Measurements from ENCODE around the gene TIAM1.

TIAM1 gene

GRCh38 chr21:31252611-31253010 is 91.5 kb downstream of the TIAM1 start:
- Histone ChIP-seq H3K79me1 (ENCODE audit: low read length) (peaks cover 2% of the 10 kb centered on the region), H3K23ac (ENCODE audit: low read length) (no peak overlapping the region), H3K4ac (ENCODE audit: low read depth, low read length) (no peak overlapping the region), H4K8ac (ENCODE audit: low read depth, low read length) (no peak overlapping the region), H3K79me2 (ENCODE audit: control insufficient read depth, insufficient read depth, low read length, poor library complexity) (no peaks in the 10 kb centered on the region), H3K4me3 (ENCODE audit: low read depth, low read length) (no peak overlapping the region), H3K4me2 (ENCODE audit: low read length) (no peak overlapping the region), H2BK5ac (ENCODE audit: low read depth, low read length, poor library complexity) (no peak overlapping the region), H2BK12ac (ENCODE audit: low read length) (no peak overlapping the region), H3K9ac (ENCODE audit: low read length) (no peak overlapping the region), H3K36me3 (ENCODE audit: control insufficient read depth in 1 of 2, insufficient read depth in 2 of 2, low read length in 2 of 2) (peaks cover 4 to 6% of the 10 kb centered on the region in 2 experiments), H3K9me3 (ENCODE audit: insufficient read depth, low read depth, low read length) (peaks cover 3% of the 10 kb centered on the region), H2AFZ (ENCODE audit: insufficient read depth, low read length, poor library complexity) (no peak overlapping the region), H2BK120ac (ENCODE audit: insufficient read depth, low read length, poor library complexity) (no peak overlapping the region), H3K27me3 (ENCODE audit: insufficient read depth, low read length) (no peaks in the 10 kb centered on the region), H3K4me1 (ENCODE audit: control insufficient read depth in 1 of 2, insufficient read depth in 2 of 2, low read length in 2 of 2) (peaks cover 2 to 8% of the 10 kb centered on the region in 2 experiments), H2AK5ac (ENCODE audit: low read length) (no peak overlapping the region), H4K12ac (ENCODE audit: low read depth, low read length) (no peak overlapping the region), H3K27ac (ENCODE audit: low read depth, low read length) (no peak overlapping the region), H3K14ac (ENCODE audit: low read length) (no peak overlapping the region), H4K91ac (ENCODE audit: low read depth, low read length) (no peak overlapping the region), H3K18ac (ENCODE audit: low read length) (no peak overlapping the region)
- DNase-seq = no peak
- no CpG with 5 or more reads among the region's 6 CpGs for WGBS (ENCODE audit: extremely low coverage, insufficient coverage, insufficient read length)

DNA sequence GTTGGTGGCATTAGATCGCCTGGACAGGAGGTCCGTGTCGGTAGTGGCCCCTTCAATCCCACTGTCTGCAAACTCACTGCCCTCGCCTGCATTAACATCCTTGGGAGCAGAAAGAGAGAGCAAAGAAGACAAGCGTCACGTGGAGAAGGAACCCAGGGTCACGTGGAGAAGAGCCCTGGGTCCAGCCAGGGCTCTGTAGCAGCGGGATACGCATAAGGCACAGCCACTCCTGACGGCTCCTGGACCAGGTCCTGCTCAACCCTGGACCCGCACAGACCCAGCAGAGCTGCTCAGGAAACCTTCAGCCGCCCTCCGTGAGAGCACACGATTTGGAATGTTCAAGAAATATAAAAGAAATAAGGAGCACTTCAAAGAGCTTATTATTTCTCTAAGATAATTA is 92.0 kb downstream of the TIAM1 start:
- H2AFZ ChIP-seq (ENCODE audit: insufficient read depth, low read length, poor library complexity) = no peak overlapping the region
- H3K79me2 ChIP-seq (ENCODE audit: control insufficient read depth, insufficient read depth, low read length, poor library complexity) = no peaks in the 10 kb centered on the region
- H3K4me3 ChIP-seq (ENCODE audit: low read depth, low read length) = no peak overlapping the region
- H3K79me1 ChIP-seq (ENCODE audit: low read length) = peaks cover 2% of the 10 kb centered on the region
- H4K12ac ChIP-seq (ENCODE audit: low read depth, low read length) = no peak overlapping the region
- no CpG with 5 or more reads among the region's 14 CpGs for WGBS (ENCODE audit: extremely low coverage, insufficient coverage, insufficient read length)
- H3K18ac ChIP-seq (ENCODE audit: low read length) = peak overlapping the region; percentile 43
- DNase-seq = no peak
- H3K14ac ChIP-seq (ENCODE audit: low read length) = no peak overlapping the region
- no peak overlapping the region for H4K8ac ChIP-seq (ENCODE audit: low read depth, low read length)
- peaks cover 4 to 6% of the 10 kb centered on the region in 2 experiments for H3K36me3 ChIP-seq (ENCODE audit: control insufficient read depth in 1 of 2, insufficient read depth in 2 of 2, low read length in 2 of 2)
- H4K91ac ChIP-seq (ENCODE audit: low read depth, low read length) = no peak overlapping the region
- peaks cover 2 to 8% of the 10 kb centered on the region in 2 experiments for H3K4me1 ChIP-seq (ENCODE audit: control insufficient read depth in 1 of 2, insufficient read depth in 2 of 2, low read length in 2 of 2)
- H3K27me3 ChIP-seq (ENCODE audit: insufficient read depth, low read length) = no peaks in the 10 kb centered on the region
- no peak overlapping the region for H3K4ac ChIP-seq (ENCODE audit: low read depth, low read length)
- no peak overlapping the region for H3K9ac ChIP-seq (ENCODE audit: low read length)
- no peak overlapping the region for H3K23ac ChIP-seq (ENCODE audit: low read length)
- no peak overlapping the region for H2BK120ac ChIP-seq (ENCODE audit: insufficient read depth, low read length, poor library complexity)
- no peak overlapping the region for H3K27ac ChIP-seq (ENCODE audit: low read depth, low read length)
- no peak overlapping the region for H3K4me2 ChIP-seq (ENCODE audit: low read length)
- H3K9me3 ChIP-seq (ENCODE audit: insufficient read depth, low read depth, low read length) = peaks cover 3% of the 10 kb centered on the region
- no peak overlapping the region for H2AK5ac ChIP-seq (ENCODE audit: low read length)
- no peak overlapping the region for H2BK5ac ChIP-seq (ENCODE audit: low read depth, low read length, poor library complexity)
- H2BK12ac ChIP-seq (ENCODE audit: low read length) = no peak overlapping the region

DNA sequence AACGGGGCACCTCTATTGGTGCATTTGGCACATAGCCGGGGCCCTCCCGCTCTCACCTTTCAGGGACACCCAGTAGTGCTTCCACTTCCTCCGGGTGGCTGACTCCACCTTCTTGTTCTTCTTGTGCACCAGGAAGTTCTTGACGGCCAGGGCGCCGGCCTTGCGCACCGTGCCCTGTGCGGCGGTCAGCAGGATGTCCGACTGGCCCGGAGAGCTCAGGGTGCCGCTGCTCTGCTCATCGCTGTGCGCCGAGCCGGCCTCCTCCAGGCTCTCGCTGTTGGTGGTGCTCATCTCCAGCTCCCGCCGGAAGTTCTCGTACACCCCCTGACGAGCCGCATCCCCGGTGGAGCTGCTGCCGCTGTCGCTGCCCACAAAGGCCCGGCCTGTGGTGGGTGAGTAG is 92.4 kb downstream of the TIAM1 start:
- Histone ChIP-seq H2AK5ac (ENCODE audit: low read length) (no peak overlapping the region), H3K14ac (ENCODE audit: low read length) (no peak overlapping the region), H3K23ac (ENCODE audit: low read length) (no peak overlapping the region), H3K4me3 (ENCODE audit: low read depth, low read length) (no peak overlapping the region), H3K79me1 (ENCODE audit: low read length) (peaks cover 2% of the 10 kb centered on the region), H2BK5ac (ENCODE audit: low read depth, low read length, poor library complexity) (no peak overlapping the region), H3K9me3 (ENCODE audit: insufficient read depth, low read depth, low read length) (peaks cover 3% of the 10 kb centered on the region), H3K36me3 (ENCODE audit: control insufficient read depth in 1 of 2, insufficient read depth in 2 of 2, low read length in 2 of 2) (peaks cover 4 to 6% of the 10 kb centered on the region in 2 experiments), H3K27me3 (ENCODE audit: insufficient read depth, low read length) (no peaks in the 10 kb centered on the region), H3K9ac (ENCODE audit: low read length) (no peak overlapping the region), H3K18ac (ENCODE audit: low read length) (no peak overlapping the region), H3K4ac (ENCODE audit: low read depth, low read length) (no peak overlapping the region), H3K79me2 (ENCODE audit: control insufficient read depth, insufficient read depth, low read length, poor library complexity) (no peaks in the 10 kb centered on the region), H3K4me2 (ENCODE audit: low read length) (no peak overlapping the region), H4K91ac (ENCODE audit: low read depth, low read length) (no peak overlapping the region), H2BK120ac (ENCODE audit: insufficient read depth, low read length, poor library complexity) (no peak overlapping the region), H3K4me1 (ENCODE audit: control insufficient read depth in 1 of 2, insufficient read depth in 2 of 2, low read length in 2 of 2) (peaks cover 2 to 8% of the 10 kb centered on the region in 2 experiments), H2AFZ (ENCODE audit: insufficient read depth, low read length, poor library complexity) (no peak overlapping the region), H4K12ac (ENCODE audit: low read depth, low read length) (no peak overlapping the region), H4K8ac (ENCODE audit: low read depth, low read length) (no peak overlapping the region), H2BK12ac (ENCODE audit: low read length) (no peak overlapping the region), H3K27ac (ENCODE audit: low read depth, low read length) (no peak overlapping the region)
- WGBS (ENCODE audit: extremely low coverage, insufficient coverage, insufficient read length) = no CpG with 5 or more reads among the region's 28 CpGs
- no peak for DNase-seq

GRCh38 chr21:31248598-31248997 is 95.5 kb downstream of the TIAM1 start:
- DNase-seq = peak; percentile 71 to 82
- H3K4me2 ChIP-seq (ENCODE audit: low read length) = no peak overlapping the region
- no peak overlapping the region for H2AFZ ChIP-seq (ENCODE audit: insufficient read depth, low read length, poor library complexity)
- no peak overlapping the region for H3K18ac ChIP-seq (ENCODE audit: low read length)
- H2AK5ac ChIP-seq (ENCODE audit: low read length) = no peak overlapping the region
- H3K4me1 ChIP-seq (ENCODE audit: control insufficient read depth in 1 of 2, insufficient read depth in 2 of 2, low read length in 2 of 2) = peaks cover 0 to 2% of the 10 kb centered on the region in 2 experiments
- WGBS (ENCODE audit: extremely low coverage, insufficient coverage, insufficient read length) = no CpG with 5 or more reads among the region's 2 CpGs
- H3K27ac ChIP-seq (ENCODE audit: low read depth, low read length) = no peak overlapping the region
- H3K79me2 ChIP-seq (ENCODE audit: control insufficient read depth, insufficient read depth, low read length, poor library complexity) = no peaks in the 10 kb centered on the region
- no peak overlapping the region for H2BK12ac ChIP-seq (ENCODE audit: low read length)
- peaks cover 6% of the 10 kb centered on the region for H3K9me3 ChIP-seq (ENCODE audit: insufficient read depth, low read depth, low read length)
- H3K4ac ChIP-seq (ENCODE audit: low read depth, low read length) = no peak overlapping the region
- no peak overlapping the region for H4K91ac ChIP-seq (ENCODE audit: low read depth, low read length)
- H4K12ac ChIP-seq (ENCODE audit: low read depth, low read length) = no peak overlapping the region
- peaks cover 2% of the 10 kb centered on the region for H3K79me1 ChIP-seq (ENCODE audit: low read length)
- H4K8ac ChIP-seq (ENCODE audit: low read depth, low read length) = no peak overlapping the region
- H3K14ac ChIP-seq (ENCODE audit: low read length) = no peak overlapping the region
- no peak overlapping the region for H2BK120ac ChIP-seq (ENCODE audit: insufficient read depth, low read length, poor library complexity)
- no peak overlapping the region for H3K4me3 ChIP-seq (ENCODE audit: low read depth, low read length)
- no peaks in the 10 kb centered on the region for H3K27me3 ChIP-seq (ENCODE audit: insufficient read depth, low read length)
- H3K23ac ChIP-seq (ENCODE audit: low read length) = no peak overlapping the region
- no peak overlapping the region for H2BK5ac ChIP-seq (ENCODE audit: low read depth, low read length, poor library complexity)
- peaks cover 12% of the 10 kb centered on the region in 2 experiments for H3K36me3 ChIP-seq (ENCODE audit: control insufficient read depth in 1 of 2, insufficient read depth in 2 of 2, low read length in 2 of 2)
- no peak overlapping the region for H3K9ac ChIP-seq (ENCODE audit: low read length)

Data from trophoblast cell (in vitro differentiated cells and primary cell).